Measurements from ENCODE around the gene HIGD2B.
"Not testable (repeated sequence)": the region's sequence is repeated elsewhere in the genome, so short reads cannot be mapped to it uniquely, and the experiment has no call there.

The HIGD2B gene

GRCh38 chr15:72685925-72686794 lies at the start of gene HIGD2B, which contains the start of gene BBS4:
Gene HIGD2B (minus strand): TSS chr15:72686182. CDS start chr15:72676374, 9,808 bp downstream.
Gene BBS4 (plus strand): TSS chr15:72686207. CDS start chr15:72686228, 21 bp downstream.
- Histone ChIP-seq H3K27me3 (ENCODE audit: control insufficient read depth, insufficient read depth, low read length) (no peaks in the 10 kb centered on the region), H3K36me3 (ENCODE audit: control insufficient read depth, insufficient read depth, low read length) (no peaks in the 10 kb centered on the region), H3K4me3 (ENCODE audit: low read depth, low read length) (peak within 1 kb of the TSS; percentile 81), H3K27ac (ENCODE audit: low read depth, low read length) (peak within 1 kb of the TSS; percentile 95), H3K9me3 (ENCODE audit: control insufficient read depth, insufficient read depth, low read length) (no peaks in the 10 kb centered on the region), H3K9ac (ENCODE audit: low read depth, low read length) (peak within 1 kb of the TSS; percentile 77), H3K4me1 (ENCODE audit: control insufficient read depth, insufficient read depth, low read length) (no peaks in the 10 kb centered on the region)

GRCh38 chr15:72735111-72735510 lies 49.1 kb upstream of the HIGD2B start:
- Histone ChIP-seq H3K9ac (ENCODE audit: low read depth, low read length) (no peak overlapping the region), H3K27ac (ENCODE audit: low read depth, low read length) (no peak overlapping the region), H3K27me3 (ENCODE audit: control insufficient read depth, insufficient read depth, low read length) (no peaks in the 10 kb centered on the region), H3K4me1 (ENCODE audit: control insufficient read depth, insufficient read depth, low read length) (no peaks in the 10 kb centered on the region), H3K36me3 (ENCODE audit: control insufficient read depth, insufficient read depth, low read length) (peaks cover 79% of the 10 kb centered on the region), H3K9me3 (ENCODE audit: control insufficient read depth, insufficient read depth, low read length) (no peaks in the 10 kb centered on the region), H3K4me3 (ENCODE audit: low read depth, low read length) (no peak overlapping the region)

GRCh38 chr15:72733941-72734738 lies 48.2 kb upstream of the HIGD2B start:
- H3K4me3 ChIP-seq (ENCODE audit: low read depth, low read length), result no peak overlapping the region
- H3K27me3 ChIP-seq (ENCODE audit: control insufficient read depth, insufficient read depth, low read length), result no peaks in the 10 kb centered on the region
- no peak overlapping the region for H3K27ac ChIP-seq (ENCODE audit: low read depth, low read length)
- peaks cover 73% of the 10 kb centered on the region for H3K36me3 ChIP-seq (ENCODE audit: control insufficient read depth, insufficient read depth, low read length)
- no peaks in the 10 kb centered on the region for H3K9me3 ChIP-seq (ENCODE audit: control insufficient read depth, insufficient read depth, low read length)
- H3K4me1 ChIP-seq (ENCODE audit: control insufficient read depth, insufficient read depth, low read length), result no peaks in the 10 kb centered on the region
- no peak overlapping the region for H3K9ac ChIP-seq (ENCODE audit: low read depth, low read length)

GRCh38 chr15:72732516-72732915 lies 46.5 kb upstream of the HIGD2B start:
- Histone ChIP-seq H3K4me3 (ENCODE audit: low read depth, low read length) (no peak overlapping the region), H3K9ac (ENCODE audit: low read depth, low read length) (no peak overlapping the region), H3K4me1 (ENCODE audit: control insufficient read depth, insufficient read depth, low read length) (no peaks in the 10 kb centered on the region; the same call in 1 of the 2 replicates), H3K36me3 (ENCODE audit: control insufficient read depth, insufficient read depth, low read length) (peaks cover 62% of the 10 kb centered on the region), H3K27ac (ENCODE audit: low read depth, low read length) (no peak overlapping the region), H3K9me3 (ENCODE audit: control insufficient read depth, insufficient read depth, low read length) (no peaks in the 10 kb centered on the region), H3K27me3 (ENCODE audit: control insufficient read depth, insufficient read depth, low read length) (no peaks in the 10 kb centered on the region)

- Histone ChIP-seq H3K27me3 (ENCODE audit: control insufficient read depth, insufficient read depth, low read length) (no peaks in the 10 kb centered on the region), H3K4me3 (ENCODE audit: low read depth, low read length) (no peak overlapping the region), H3K9ac (ENCODE audit: low read depth, low read length) (no peak overlapping the region), H3K27ac (ENCODE audit: low read depth, low read length) (no peak overlapping the region), H3K36me3 (ENCODE audit: control insufficient read depth, insufficient read depth, low read length) (peaks cover 62% of the 10 kb centered on the region), H3K4me1 (ENCODE audit: control insufficient read depth, insufficient read depth, low read length) (no peaks in the 10 kb centered on the region; the same call in 1 of the 2 replicates), H3K9me3 (ENCODE audit: control insufficient read depth, insufficient read depth, low read length) (no peaks in the 10 kb centered on the region)
Measured at GRCh38 chr15:72732086-72732485, 46.1 kb upstream of the HIGD2B start.

- Histone ChIP-seq H3K9me3 (ENCODE audit: control insufficient read depth, insufficient read depth, low read length) (no peaks in the 10 kb centered on the region), H3K4me1 (ENCODE audit: control insufficient read depth, insufficient read depth, low read length) (no peaks in the 10 kb centered on the region; the same call in 1 of the 2 replicates), H3K27me3 (ENCODE audit: control insufficient read depth, insufficient read depth, low read length) (no peaks in the 10 kb centered on the region), H3K4me3 (ENCODE audit: low read depth, low read length) (no peak overlapping the region), H3K9ac (ENCODE audit: low read depth, low read length) (no peak overlapping the region), H3K27ac (ENCODE audit: low read depth, low read length) (no peak overlapping the region), H3K36me3 (ENCODE audit: control insufficient read depth, insufficient read depth, low read length) (peaks cover 40% of the 10 kb centered on the region)
Measured at GRCh38 chr15:72728821-72729220, 42.8 kb upstream of the HIGD2B start.

GRCh38 chr15:72728249-72728648 lies 42.3 kb upstream of the HIGD2B start:
- H3K9ac ChIP-seq (ENCODE audit: low read depth, low read length), result not testable (repeated sequence)

GRCh38 chr15:72727154-72727553 lies 41.2 kb upstream of the HIGD2B start:
- no peak overlapping the region for H3K27ac ChIP-seq (ENCODE audit: low read depth, low read length)
- H3K9ac ChIP-seq (ENCODE audit: low read depth, low read length), result no peak overlapping the region
- no peaks in the 10 kb centered on the region; the same call in 1 of the 2 replicates for H3K4me1 ChIP-seq (ENCODE audit: control insufficient read depth, insufficient read depth, low read length)
- no peaks in the 10 kb centered on the region for H3K9me3 ChIP-seq (ENCODE audit: control insufficient read depth, insufficient read depth, low read length)
- H3K4me3 ChIP-seq (ENCODE audit: low read depth, low read length), result no peak overlapping the region
- H3K27me3 ChIP-seq (ENCODE audit: control insufficient read depth, insufficient read depth, low read length), result no peaks in the 10 kb centered on the region
- peaks cover 35% of the 10 kb centered on the region for H3K36me3 ChIP-seq (ENCODE audit: control insufficient read depth, insufficient read depth, low read length)

More at GRCh38 chr15:72728249-72728648, 42.3 kb upstream of the HIGD2B start:
- not testable (repeated sequence) for H3K4me1 ChIP-seq (ENCODE audit: control insufficient read depth, insufficient read depth, low read length); H3K9me3 ChIP-seq (ENCODE audit: control insufficient read depth, insufficient read depth, low read length); H3K4me3 ChIP-seq (ENCODE audit: low read depth, low read length); H3K27me3 ChIP-seq (ENCODE audit: control insufficient read depth, insufficient read depth, low read length); H3K27ac ChIP-seq (ENCODE audit: low read depth, low read length)
- H3K36me3 ChIP-seq (ENCODE audit: control insufficient read depth, insufficient read depth, low read length), result peaks cover 39% of the 10 kb centered on the region

- not testable (repeated sequence) for H3K9me3 ChIP-seq (ENCODE audit: control insufficient read depth, insufficient read depth, low read length); H3K4me3 ChIP-seq (ENCODE audit: low read depth, low read length); H3K27ac ChIP-seq (ENCODE audit: low read depth, low read length); H3K4me1 ChIP-seq (ENCODE audit: control insufficient read depth, insufficient read depth, low read length); H3K9ac ChIP-seq (ENCODE audit: low read depth, low read length); H3K27me3 ChIP-seq (ENCODE audit: control insufficient read depth, insufficient read depth, low read length)
- peaks cover 24% of the 10 kb centered on the region for H3K36me3 ChIP-seq (ENCODE audit: control insufficient read depth, insufficient read depth, low read length)
Measured at GRCh38 chr15:72725851-72726250, 39.9 kb upstream of the HIGD2B start.

- Histone ChIP-seq H3K9me3 (ENCODE audit: control insufficient read depth, insufficient read depth, low read length) (no peaks in the 10 kb centered on the region), H3K9ac (ENCODE audit: low read depth, low read length) (no peak overlapping the region), H3K36me3 (ENCODE audit: control insufficient read depth, insufficient read depth, low read length) (peaks cover 20% of the 10 kb centered on the region), H3K27ac (ENCODE audit: low read depth, low read length) (no peak overlapping the region), H3K4me3 (ENCODE audit: low read depth, low read length) (no peak overlapping the region), H3K4me1 (ENCODE audit: control insufficient read depth, insufficient read depth, low read length) (peaks cover 5% of the 10 kb centered on the region; the same call in 1 of the 2 replicates), H3K27me3 (ENCODE audit: control insufficient read depth, insufficient read depth, low read length) (no peaks in the 10 kb centered on the region)
Measured at GRCh38 chr15:72725446-72725845, 39.5 kb upstream of the HIGD2B start.

- no peak overlapping the region for H3K27ac ChIP-seq (ENCODE audit: low read depth, low read length)
- no peaks in the 10 kb centered on the region for H3K9me3 ChIP-seq (ENCODE audit: control insufficient read depth, insufficient read depth, low read length)
- H3K9ac ChIP-seq (ENCODE audit: low read depth, low read length), result no peak overlapping the region
- H3K36me3 ChIP-seq (ENCODE audit: control insufficient read depth, insufficient read depth, low read length), result peaks cover 17% of the 10 kb centered on the region
- H3K4me1 ChIP-seq (ENCODE audit: control insufficient read depth, insufficient read depth, low read length), result peaks cover 5% of the 10 kb centered on the region; the same call in 1 of the 2 replicates
- no peak overlapping the region for H3K4me3 ChIP-seq (ENCODE audit: low read depth, low read length)
- H3K27me3 ChIP-seq (ENCODE audit: control insufficient read depth, insufficient read depth, low read length), result no peaks in the 10 kb centered on the region
Measured at GRCh38 chr15:72724028-72724427, 38.0 kb upstream of the HIGD2B start.
